ENCODE results near the gene ARSJ.

- TF ChIP-seq POLR2AphosphoS5 (IDR thresholded peaks at IDR 0.05) (no peak), CTCF (IDR thresholded peaks at IDR 0.05) (no peak)
These were observed 40.5 kb upstream of the ARSJ start for GRCh38 chr4:114019969-114020358.

Measured in esophagus muscularis mucosa (tissue), 3 donors.